GM19324 (cell line): ENCODE results near the gene SLC16A3.
A peak's percentile ranks its signal among the peaks of the same experiment; 100 is the strongest.

ENCODE experiments used
- ATAC-seq: cut with Tn5 transposase; IDR thresholded peaks from one replicate; pipeline ENCODE4 v1.9.1; 2021; ENCODE audit warnings: mild to moderate bottlenecking, moderate library complexity; ENCODE audit not compliant: unreplicated experiment, low FRiP score

SLC16A3 gene

GRCh38 chr17:82221341-82221902, 7.4 kb upstream of the SLC16A3 start:
- no peak for ATAC-seq

GRCh38 chr17:82222816-82223215, 6.0 kb upstream of the SLC16A3 start:
- ATAC-seq = no peak

GRCh38 chr17:82223517-82223916, 5.3 kb upstream of the SLC16A3 start:
- ATAC-seq = no peak

- no peak for ATAC-seq
Measured at GRCh38 chr17:82224666-82225065, 4.2 kb upstream of the SLC16A3 start.

GRCh38 chr17:82225368-82226029, 3.3 kb upstream of the SLC16A3 start:
- no peak for ATAC-seq

GRCh38 chr17:82226146-82226808, 2.6 kb upstream of the SLC16A3 start:
- no peak for ATAC-seq

- ATAC-seq = no peak
Measured at GRCh38 chr17:82226809-82227628, 1.8 kb upstream of the SLC16A3 start.

GRCh38 chr17:82227629-82228277, 1.1 kb upstream of the SLC16A3 start:
- ATAC-seq = no peak

GRCh38 chr17:82228278-82228841, 482 bp upstream of the SLC16A3 start:
- ATAC-seq = peak; percentile 11

- no peak for ATAC-seq
Measured at GRCh38 chr17:82229698-82230608, 1.1 kb downstream of the SLC16A3 start.

- ATAC-seq = peak; percentile 31
Measured at GRCh38 chr17:82230609-82231311, 1.9 kb downstream of the SLC16A3 start.

- ATAC-seq = no peak
Measured at GRCh38 chr17:82231312-82231561, 2.4 kb downstream of the SLC16A3 start.

GRCh38 chr17:82231562-82232321, 2.9 kb downstream of the SLC16A3 start:
- peak; percentile 1 for ATAC-seq

GRCh38 chr17:82232322-82232820, 3.5 kb downstream of the SLC16A3 start:
- no peak for ATAC-seq

- no peak for ATAC-seq
Measured at GRCh38 chr17:82232876-82233785, 4.3 kb downstream of the SLC16A3 start.

GRCh38 chr17:82234211-82235055, 5.6 kb downstream of the SLC16A3 start:
- ATAC-seq = no peak
